Liver (tissue), 9 donors: ENCODE data around the gene EPX. TPM values are rescaled to one million over a fixed set of nuclear protein-coding genes. Genes with fewer than 3 reads are reported as not detected.

ENCODE experiments used
- DNase-seq: peaks from one replicate; pipeline ENCODE4 v3.0.0-alpha.2; 2017; ENCODE audit warnings: low spot score
- H3K27ac ChIP-seq, 2 donors: one replicate each; pipeline ENCODE4 v1.7.0; 2013; ENCODE audit warnings: inconsistent platforms in 2 of 2, low read length in 2 of 2, control low read depth in 1 of 2, low read depth in 1 of 2, mild to moderate bottlenecking in 1 of 2
- H3K27me3 ChIP-seq, 4 donors: one replicate each; pipeline versions ENCODE4 v1.6.1 to v1.7.0; 2013; ENCODE audit warnings: low read length in 3 of 4, inconsistent platforms in 1 of 4, mild to moderate bottlenecking in 1 of 4, moderate library complexity in 1 of 4; ENCODE audit not compliant: control insufficient read depth in 4 of 4, insufficient read depth in 4 of 4
- H3K36me3 ChIP-seq, 4 donors: one replicate each; pipeline versions ENCODE4 v1.6.1 to v1.7.0; 2013; ENCODE audit warnings: low read length in 3 of 4, mild to moderate bottlenecking in 3 of 4, low read depth in 1 of 4, moderate library complexity in 1 of 4; ENCODE audit not compliant: control insufficient read depth in 4 of 4, insufficient read depth in 3 of 4
- H3K4me1 ChIP-seq, 4 donors: one replicate each; pipeline versions ENCODE4 v1.6.1 to v1.7.0; 2013; ENCODE audit warnings: low read length in 3 of 4, mild to moderate bottlenecking in 3 of 4, moderate library complexity in 1 of 4; ENCODE audit not compliant: control insufficient read depth in 4 of 4, insufficient read depth in 4 of 4
- H3K4me3 ChIP-seq, 3 donors: one replicate each; pipeline versions ENCODE4 v1.6.1 to v1.7.0; 2013; ENCODE audit warnings: low read length in 3 of 3, control low read depth in 1 of 3, low read depth in 1 of 3, mild to moderate bottlenecking in 1 of 3
- H3K9ac ChIP-seq, 2 donors: one replicate each; pipeline ENCODE4 v1.7.0; 2013; ENCODE audit warnings: low read length in 2 of 2, mild to moderate bottlenecking in 2 of 2, moderate library complexity in 2 of 2, control low read depth in 1 of 2, low read depth in 1 of 2
- H3K9me3 ChIP-seq, 4 donors: one replicate each; pipeline versions ENCODE4 v1.6.1 to v1.7.0; 2013; ENCODE audit warnings: low read length in 3 of 4; ENCODE audit not compliant: control insufficient read depth in 4 of 4
- EGR1 ChIP-seq, 2 donors: IDR thresholded peaks; 2 replicates each; pipeline ENCODE4 v1.6.1; 2016 to 2018; ENCODE audit warnings: antibody characterized with exemption in 2 of 2, low read depth in 2 of 2
- FOXA1 ChIP-seq: IDR thresholded peaks from 2 replicates; pipeline ENCODE4 v1.6.1; 2016; ENCODE audit warnings: antibody characterized with exemption
- FOXA2 ChIP-seq: IDR thresholded peaks from 2 replicates; pipeline ENCODE4 v1.6.1; 2016; ENCODE audit warnings: antibody characterized with exemption
- GABPA ChIP-seq, 2 donors: IDR thresholded peaks in 1 of 2; conservative IDR thresholded peaks in 1 of 2; 2 replicates each; pipeline ENCODE4 v1.6.1; 2016; ENCODE audit warnings: antibody characterized with exemption in 2 of 2, mild to moderate bottlenecking in 1 of 2, moderate library complexity in 1 of 2
- HNF4A ChIP-seq, 2 donors: conservative IDR thresholded peaks; 2 replicates each; pipeline ENCODE4 v1.6.1; 2016; ENCODE audit warnings: antibody characterized with exemption in 2 of 2, mild to moderate bottlenecking in 2 of 2
- HNF4G ChIP-seq: IDR thresholded peaks from 2 replicates; pipeline ENCODE4 v1.6.1; 2016; ENCODE audit warnings: antibody characterized with exemption
- JUND ChIP-seq, 2 donors: IDR thresholded peaks; 2 replicates each; pipeline ENCODE4 v1.6.1; 2016; ENCODE audit warnings: antibody characterized with exemption in 2 of 2
- NR2F2 ChIP-seq: IDR thresholded peaks from 2 replicates; pipeline ENCODE4 v1.6.1; 2016; ENCODE audit warnings: antibody characterized with exemption
- RAD21 ChIP-seq, 2 donors: IDR thresholded peaks; 2 replicates each; pipeline ENCODE4 v1.6.1; 2016; ENCODE audit warnings: antibody characterized with exemption in 2 of 2, mild to moderate bottlenecking in 2 of 2
- RXRA ChIP-seq, 2 donors: IDR thresholded peaks; 2 replicates each; pipeline ENCODE4 v1.6.1; 2017 to 2018; ENCODE audit warnings: antibody characterized with exemption in 2 of 2, mild to moderate bottlenecking in 1 of 2
- SP1 ChIP-seq: IDR thresholded peaks from 2 replicates; pipeline ENCODE4 v1.6.1; 2018; ENCODE audit warnings: antibody characterized with exemption, mild to moderate bottlenecking
- TAF1 ChIP-seq: conservative IDR thresholded peaks from 2 replicates; pipeline ENCODE4 v1.6.1; 2016; ENCODE audit warnings: antibody characterized with exemption, mild to moderate bottlenecking
- YY1 ChIP-seq: IDR thresholded peaks from 2 replicates; pipeline ENCODE4 v1.6.1; 2016; ENCODE audit warnings: antibody characterized with exemption, mild to moderate bottlenecking
- WGBS: extraction: QIAGEN DNeasy Blood & Tissue Kit; methylation state at CpG from one replicate; pipeline ENCODE4 v1.1.7; 2013; 5-methylcytosine and 5-hydroxymethylcytosine counted together
- polyA plus RNA-seq, 2 donors: library from polyadenylated mRNA; stranded (reverse) in 1 of 2; unstranded in 1 of 2; fragments of 200-250 nt in 1 of 2; fragments of >200 nt in 1 of 2; fragmentation: Nextera tagmentation in 1 of 2; extraction: Ambion mirVana in 1 of 2; gene quantifications; one replicate each; pipeline versions ENCODE4 v1.2.1 to v1.2.3, GENCODE V29; 2013 to 2015
- total RNA-seq, 2 donors: library from RNA; depleted of rRNA; stranded (reverse); fragments of >200 nt; gene quantifications; one replicate each; pipeline ENCODE4 v1.2.3, GENCODE V29; 2014
- TF ChIP-seq, protein P1 (sequence below): IDR thresholded peaks from 2 replicates; pipeline ENCODE4 v1.6.1; 2016; ENCODE audit warnings: antibody characterized with exemption
- TF ChIP-seq, protein P2 (sequence below): IDR thresholded peaks from 2 replicates; pipeline ENCODE4 v1.6.1; 2016; ENCODE audit warnings: antibody characterized with exemption, mild to moderate bottlenecking
- TF ChIP-seq, protein P3 (sequence below): IDR thresholded peaks from 2 replicates; pipeline ENCODE4 v1.6.1; 2016; ENCODE audit warnings: antibody characterized with exemption
- TF ChIP-seq, protein P4 (sequence below): IDR thresholded peaks from 2 replicates; pipeline ENCODE4 v1.6.1; 2016; ENCODE audit warnings: antibody characterized with exemption
- TF ChIP-seq, protein P5 (sequence below): fragments of 150-350 bp; IDR thresholded peaks from 2 replicates; pipeline ENCODE4 v1.5.1; 2017; ENCODE audit warnings: improper control_type of control experiment, low read depth, low read length; ENCODE audit not compliant: missing input control
- donor health status: healthy.
- donor health status: healthy.
- donor health status: healthy.
- donor health status: healthy.
- donor health status: healthy.

Gene EPX
- total and polyA plus RNA-seq, 4 donors, result 0.09 to 10.0 TPM; not detected in 2

DNA sequence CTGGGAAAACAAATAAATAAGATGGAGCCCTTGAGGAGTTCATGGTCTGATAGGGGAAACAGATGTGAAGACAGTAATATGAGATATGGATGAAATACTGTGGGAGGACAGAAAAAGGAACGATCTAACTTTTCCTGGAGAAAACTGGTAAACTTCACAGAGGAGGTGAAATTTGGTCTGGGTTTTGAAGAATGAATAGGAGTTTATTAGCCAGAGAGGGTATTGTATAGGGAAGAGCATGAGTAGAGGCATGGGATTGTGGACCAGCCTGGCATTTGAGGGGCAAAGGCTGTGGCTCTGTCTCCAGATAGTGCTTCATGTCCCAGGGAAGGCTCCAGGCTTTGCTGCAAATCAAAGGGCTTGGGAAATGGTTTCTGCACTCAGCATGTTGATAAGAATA is 47.5 kb downstream of the EPX start:
- Histone ChIP-seq H3K9me3 (no peaks in the 10 kb centered on the region), H3K27me3 (peaks cover 0 to 7% (median 0%) of the 10 kb centered on the region in 4 donors), H3K4me3 (no peak overlapping the region), H3K27ac (no peak overlapping the region), H3K9ac (no peak overlapping the region), H3K4me1 (no peaks in the 10 kb centered on the region), H3K36me3 (no peaks in the 10 kb centered on the region)
- no peak for DNase-seq
- no peak for TF ChIP-seq NR2F2
- TF ChIP-seq, protein P1, sequence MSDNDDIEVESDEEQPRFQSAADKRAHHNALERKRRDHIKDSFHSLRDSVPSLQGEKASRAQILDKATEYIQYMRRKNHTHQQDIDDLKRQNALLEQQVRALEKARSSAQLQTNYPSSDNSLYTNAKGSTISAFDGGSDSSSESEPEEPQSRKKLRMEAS, result no peak
- TF ChIP-seq FOXA1, result no peak
- TF ChIP-seq EGR1 (IDR thresholded peaks at IDR 0.05; ENCODE audit: low read depth in 2 of 2), result no peak
- TF ChIP-seq RAD21 (IDR thresholded peaks at IDR 0.05), result no peak
- TF ChIP-seq, protein P2, sequence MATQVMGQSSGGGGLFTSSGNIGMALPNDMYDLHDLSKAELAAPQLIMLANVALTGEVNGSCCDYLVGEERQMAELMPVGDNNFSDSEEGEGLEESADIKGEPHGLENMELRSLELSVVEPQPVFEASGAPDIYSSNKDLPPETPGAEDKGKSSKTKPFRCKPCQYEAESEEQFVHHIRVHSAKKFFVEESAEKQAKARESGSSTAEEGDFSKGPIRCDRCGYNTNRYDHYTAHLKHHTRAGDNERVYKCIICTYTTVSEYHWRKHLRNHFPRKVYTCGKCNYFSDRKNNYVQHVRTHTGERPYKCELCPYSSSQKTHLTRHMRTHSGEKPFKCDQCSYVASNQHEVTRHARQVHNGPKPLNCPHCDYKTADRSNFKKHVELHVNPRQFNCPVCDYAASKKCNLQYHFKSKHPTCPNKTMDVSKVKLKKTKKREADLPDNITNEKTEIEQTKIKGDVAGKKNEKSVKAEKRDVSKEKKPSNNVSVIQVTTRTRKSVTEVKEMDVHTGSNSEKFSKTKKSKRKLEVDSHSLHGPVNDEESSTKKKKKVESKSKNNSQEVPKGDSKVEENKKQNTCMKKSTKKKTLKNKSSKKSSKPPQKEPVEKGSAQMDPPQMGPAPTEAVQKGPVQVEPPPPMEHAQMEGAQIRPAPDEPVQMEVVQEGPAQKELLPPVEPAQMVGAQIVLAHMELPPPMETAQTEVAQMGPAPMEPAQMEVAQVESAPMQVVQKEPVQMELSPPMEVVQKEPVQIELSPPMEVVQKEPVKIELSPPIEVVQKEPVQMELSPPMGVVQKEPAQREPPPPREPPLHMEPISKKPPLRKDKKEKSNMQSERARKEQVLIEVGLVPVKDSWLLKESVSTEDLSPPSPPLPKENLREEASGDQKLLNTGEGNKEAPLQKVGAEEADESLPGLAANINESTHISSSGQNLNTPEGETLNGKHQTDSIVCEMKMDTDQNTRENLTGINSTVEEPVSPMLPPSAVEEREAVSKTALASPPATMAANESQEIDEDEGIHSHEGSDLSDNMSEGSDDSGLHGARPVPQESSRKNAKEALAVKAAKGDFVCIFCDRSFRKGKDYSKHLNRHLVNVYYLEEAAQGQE, result no peak
- TF ChIP-seq JUND (IDR thresholded peaks at IDR 0.05), result no peak
- TF ChIP-seq, protein P3, sequence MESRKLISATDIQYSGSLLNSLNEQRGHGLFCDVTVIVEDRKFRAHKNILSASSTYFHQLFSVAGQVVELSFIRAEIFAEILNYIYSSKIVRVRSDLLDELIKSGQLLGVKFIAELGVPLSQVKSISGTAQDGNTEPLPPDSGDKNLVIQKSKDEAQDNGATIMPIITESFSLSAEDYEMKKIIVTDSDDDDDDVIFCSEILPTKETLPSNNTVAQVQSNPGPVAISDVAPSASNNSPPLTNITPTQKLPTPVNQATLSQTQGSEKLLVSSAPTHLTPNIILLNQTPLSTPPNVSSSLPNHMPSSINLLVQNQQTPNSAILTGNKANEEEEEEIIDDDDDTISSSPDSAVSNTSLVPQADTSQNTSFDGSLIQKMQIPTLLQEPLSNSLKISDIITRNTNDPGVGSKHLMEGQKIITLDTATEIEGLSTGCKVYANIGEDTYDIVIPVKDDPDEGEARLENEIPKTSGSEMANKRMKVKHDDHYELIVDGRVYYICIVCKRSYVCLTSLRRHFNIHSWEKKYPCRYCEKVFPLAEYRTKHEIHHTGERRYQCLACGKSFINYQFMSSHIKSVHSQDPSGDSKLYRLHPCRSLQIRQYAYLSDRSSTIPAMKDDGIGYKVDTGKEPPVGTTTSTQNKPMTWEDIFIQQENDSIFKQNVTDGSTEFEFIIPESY, result no peak
- no peak for TF ChIP-seq GABPA (IDR thresholded peaks at IDR 0.05 in 1 of 2, conservative IDR thresholded peaks at IDR 0.05 in 1 of 2)
- TF ChIP-seq, protein P4, sequence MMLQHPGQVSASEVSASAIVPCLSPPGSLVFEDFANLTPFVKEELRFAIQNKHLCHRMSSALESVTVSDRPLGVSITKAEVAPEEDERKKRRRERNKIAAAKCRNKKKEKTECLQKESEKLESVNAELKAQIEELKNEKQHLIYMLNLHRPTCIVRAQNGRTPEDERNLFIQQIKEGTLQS, result no peak
- no peak for TF ChIP-seq TAF1
- no peak for TF ChIP-seq YY1
- no peak for TF ChIP-seq RXRA (IDR thresholded peaks at IDR 0.05)
- TF ChIP-seq, protein P5, sequence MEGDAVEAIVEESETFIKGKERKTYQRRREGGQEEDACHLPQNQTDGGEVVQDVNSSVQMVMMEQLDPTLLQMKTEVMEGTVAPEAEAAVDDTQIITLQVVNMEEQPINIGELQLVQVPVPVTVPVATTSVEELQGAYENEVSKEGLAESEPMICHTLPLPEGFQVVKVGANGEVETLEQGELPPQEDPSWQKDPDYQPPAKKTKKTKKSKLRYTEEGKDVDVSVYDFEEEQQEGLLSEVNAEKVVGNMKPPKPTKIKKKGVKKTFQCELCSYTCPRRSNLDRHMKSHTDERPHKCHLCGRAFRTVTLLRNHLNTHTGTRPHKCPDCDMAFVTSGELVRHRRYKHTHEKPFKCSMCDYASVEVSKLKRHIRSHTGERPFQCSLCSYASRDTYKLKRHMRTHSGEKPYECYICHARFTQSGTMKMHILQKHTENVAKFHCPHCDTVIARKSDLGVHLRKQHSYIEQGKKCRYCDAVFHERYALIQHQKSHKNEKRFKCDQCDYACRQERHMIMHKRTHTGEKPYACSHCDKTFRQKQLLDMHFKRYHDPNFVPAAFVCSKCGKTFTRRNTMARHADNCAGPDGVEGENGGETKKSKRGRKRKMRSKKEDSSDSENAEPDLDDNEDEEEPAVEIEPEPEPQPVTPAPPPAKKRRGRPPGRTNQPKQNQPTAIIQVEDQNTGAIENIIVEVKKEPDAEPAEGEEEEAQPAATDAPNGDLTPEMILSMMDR, result no peak
- no peak for TF ChIP-seq HNF4G
- no peak for TF ChIP-seq SP1
- TF ChIP-seq HNF4A (conservative IDR thresholded peaks at IDR 0.05), result no peak
- TF ChIP-seq FOXA2, result no peak
- 68% methylated on average over 1 of the region's 1 CpG for WGBS
